GM10248 (cell line): ENCODE results near the gene ITGAE.

Experiments
- CTCF ChIA-PET: fragments of 300-600 bp; sonication (Branson Sonifier 250); formaldehyde crosslinking; extraction: SDS; loops from one replicate; lab custom pipeline; 2021; ENCODE audit warnings: antibody characterized with exemption; lab: Yijun Ruan, JAX
- POLR2A ChIA-PET: fragments of 350-650 bp; sonication (Branson Sonifier 250); formaldehyde crosslinking; extraction: SDS; loops from one replicate; lab custom pipeline; 2020; ENCODE audit warnings: antibody characterized with exemption; lab: Yijun Ruan, JAX
- DNase-seq: peaks from one replicate; pipeline ENCODE4 v3.0.0; 2012; ENCODE audit errors: extremely low spot score
- TF ChIP-seq, protein P1 (sequence below): IDR thresholded peaks from 2 replicates; pipeline ENCODE4 v1.5.1; 2012; ENCODE audit warnings: mild to moderate bottlenecking, low read depth; ENCODE audit errors: extremely low read depth, missing control alignments, control extremely low read depth

Gene ITGAE

DNA sequence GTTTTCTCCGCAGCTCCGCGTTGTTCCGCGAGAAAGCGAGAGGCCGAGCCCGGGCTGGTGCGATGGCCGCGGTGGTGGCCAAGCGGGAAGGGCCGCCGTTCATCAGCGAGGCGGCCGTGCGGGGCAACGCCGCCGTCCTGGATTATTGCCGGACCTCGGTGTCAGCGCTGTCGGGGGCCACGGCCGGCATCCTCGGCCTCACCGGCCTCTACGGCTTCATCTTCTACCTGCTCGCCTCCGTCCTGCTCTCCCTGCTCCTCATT lies 132.0 kb downstream of the ITGAE start:
- POLR2A ChIA-PET = no interaction called here
- CTCF ChIA-PET = interaction anchor here (1.0 to 2.5 kb wide), 3 partner anchors 23 to 177 kb away, joined by 3 to 5 read pairs (median 3); partner anchors contain the start of genes CTNS, NCBP3 and SHPK
- DNase-seq = no peak
- TF ChIP-seq, protein P1, sequence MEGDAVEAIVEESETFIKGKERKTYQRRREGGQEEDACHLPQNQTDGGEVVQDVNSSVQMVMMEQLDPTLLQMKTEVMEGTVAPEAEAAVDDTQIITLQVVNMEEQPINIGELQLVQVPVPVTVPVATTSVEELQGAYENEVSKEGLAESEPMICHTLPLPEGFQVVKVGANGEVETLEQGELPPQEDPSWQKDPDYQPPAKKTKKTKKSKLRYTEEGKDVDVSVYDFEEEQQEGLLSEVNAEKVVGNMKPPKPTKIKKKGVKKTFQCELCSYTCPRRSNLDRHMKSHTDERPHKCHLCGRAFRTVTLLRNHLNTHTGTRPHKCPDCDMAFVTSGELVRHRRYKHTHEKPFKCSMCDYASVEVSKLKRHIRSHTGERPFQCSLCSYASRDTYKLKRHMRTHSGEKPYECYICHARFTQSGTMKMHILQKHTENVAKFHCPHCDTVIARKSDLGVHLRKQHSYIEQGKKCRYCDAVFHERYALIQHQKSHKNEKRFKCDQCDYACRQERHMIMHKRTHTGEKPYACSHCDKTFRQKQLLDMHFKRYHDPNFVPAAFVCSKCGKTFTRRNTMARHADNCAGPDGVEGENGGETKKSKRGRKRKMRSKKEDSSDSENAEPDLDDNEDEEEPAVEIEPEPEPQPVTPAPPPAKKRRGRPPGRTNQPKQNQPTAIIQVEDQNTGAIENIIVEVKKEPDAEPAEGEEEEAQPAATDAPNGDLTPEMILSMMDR = no peak

DNA sequence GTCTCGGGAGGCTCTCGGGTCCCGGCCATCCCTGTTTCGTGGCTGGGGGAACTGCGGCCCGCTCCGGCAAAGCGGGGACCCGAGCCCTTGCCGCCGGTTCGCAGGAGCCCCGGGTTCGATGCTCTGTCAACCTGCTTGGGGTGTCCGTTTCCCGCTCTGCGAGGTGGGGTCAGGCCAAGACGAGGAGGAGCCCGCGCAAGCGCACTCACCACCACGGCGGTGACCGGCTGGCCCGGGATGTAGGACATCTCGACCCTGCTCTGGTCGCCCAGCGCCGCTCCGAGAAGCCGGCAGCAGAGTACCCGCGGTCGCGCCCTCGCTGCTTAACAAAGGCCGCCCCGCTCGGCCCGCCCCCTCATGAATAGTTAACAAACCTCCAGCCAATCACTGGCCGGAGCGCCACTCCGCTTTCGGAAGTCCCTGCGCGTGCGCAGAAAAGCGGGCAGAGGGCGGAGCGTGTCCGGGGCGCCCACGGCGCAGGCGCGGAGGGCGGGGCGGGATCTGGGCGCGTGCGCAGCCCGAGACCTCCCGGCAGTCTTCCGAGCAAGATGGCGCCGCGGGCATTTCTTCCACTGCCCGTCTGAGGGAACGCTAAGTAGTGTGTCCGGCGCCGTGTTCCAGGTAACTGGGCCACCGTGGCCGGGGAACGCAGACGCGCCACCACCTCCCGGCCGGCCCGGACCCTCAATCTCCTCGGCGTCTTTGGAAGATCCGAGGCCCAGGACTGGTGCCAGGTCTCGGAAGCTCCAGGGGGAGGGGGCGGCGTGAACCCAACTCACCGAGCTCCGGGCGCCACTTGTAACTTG lies 132.5 kb downstream of the ITGAE start, which contains the start of the genes EMC6 and TAX1BP3:
EMC6 (plus strand) TSS at position 534 of the 806 bp plus-strand sequence. CDS start 335 bp downstream, outside the sequence.
TAX1BP3 (minus strand) TSS at position 300 of the 806 bp plus-strand sequence; CDS start at position 248, 52 bp downstream.
- TF ChIP-seq, protein P1 = no peak
- CTCF ChIA-PET = interaction anchor here (0.9 to 2.5 kb wide), 4 partner anchors 22 to 178 kb away, joined by 3 to 5 read pairs (median 3); partner anchors contain the start of genes CTNS, NCBP3 and SHPK
- peak; percentile 100 for DNase-seq
- POLR2A ChIA-PET = no interaction called here

DNA sequence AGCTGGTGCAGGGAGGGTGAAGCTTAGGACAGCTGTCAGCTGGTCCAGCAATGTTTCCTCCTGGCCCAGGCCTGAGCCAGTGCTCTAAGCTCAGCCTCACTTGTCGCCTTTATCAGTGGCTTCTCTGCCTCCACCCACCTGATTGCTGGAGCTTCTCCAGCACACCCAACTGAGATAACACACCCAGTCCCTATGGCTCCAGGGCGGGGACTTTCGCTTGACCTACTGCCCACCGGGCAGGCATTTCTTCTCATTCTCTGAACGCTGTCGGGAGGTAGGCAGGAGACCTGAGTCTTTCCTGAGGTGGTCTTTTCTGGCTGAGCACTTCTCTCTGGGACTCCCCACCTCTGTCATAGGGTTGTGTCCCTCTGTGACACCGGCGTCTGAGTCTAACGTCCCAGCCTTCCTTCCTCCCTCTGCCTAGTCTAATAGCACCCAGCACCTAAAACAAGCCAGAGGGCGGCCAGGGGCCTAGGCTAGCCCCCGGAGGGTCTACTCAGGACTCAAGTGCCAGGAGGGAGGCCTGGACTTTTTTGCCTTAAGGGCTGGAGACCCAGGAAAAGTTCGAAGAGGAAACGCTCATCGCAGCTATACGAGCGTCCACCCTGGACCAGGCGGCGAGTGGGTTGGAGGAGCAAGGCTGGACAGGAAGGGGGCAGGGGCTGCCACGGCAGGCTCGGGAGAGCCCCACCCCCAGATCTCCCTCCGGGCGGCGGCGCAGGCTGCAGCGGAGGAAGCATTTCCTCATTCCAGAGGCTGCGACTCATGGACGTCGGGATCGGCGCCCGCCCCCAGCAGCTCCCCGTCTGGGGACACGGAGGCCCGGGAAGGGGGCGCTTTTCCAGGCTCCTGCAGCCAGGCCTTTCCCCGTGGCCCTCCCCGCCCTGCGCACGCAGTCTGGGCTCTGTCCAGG lies 133.4 kb downstream of the ITGAE start:
- TF ChIP-seq, protein P1 = no peak
- DNase-seq = no peak
- ChIA-PET POLR2A (no interaction called here), CTCF (interaction anchor here (0.9 to 2.5 kb wide), 6 partner anchors 15 to 179 kb away, joined by 3 to 5 read pairs (median 3); partner anchors contain the start of genes CTNS, NCBP3 and SHPK)

DNA sequence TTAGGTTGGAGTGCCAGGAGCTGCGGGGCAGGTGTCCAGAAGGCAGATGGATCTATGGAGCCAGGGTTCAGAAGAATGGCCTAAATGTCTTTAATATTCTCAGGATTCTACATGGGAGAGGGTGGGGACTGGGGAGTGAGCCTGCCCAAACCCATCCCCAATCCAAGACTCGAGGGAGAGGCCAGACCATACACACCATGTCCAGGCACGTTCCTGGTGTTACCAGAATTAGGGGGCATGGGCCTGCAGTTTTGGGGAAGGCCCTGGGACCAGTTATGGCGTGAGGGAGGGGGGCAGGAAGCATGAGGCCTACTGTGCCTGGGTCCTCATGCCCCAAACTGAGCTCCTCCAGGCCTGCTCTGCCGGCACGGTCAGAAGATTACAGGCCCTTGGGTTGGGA lies 134.5 kb downstream of the ITGAE start:
- TF ChIP-seq, protein P1 = no peak
- POLR2A ChIA-PET = interaction anchor here (0.6 kb wide), 1 partner anchor 29 kb away, joined by 3 read pairs; no protein-coding TSS in a partner anchor
- no peak for DNase-seq
- CTCF ChIA-PET = interaction anchor here (1.1 kb wide), 2 partner anchors 16 to 28 kb away, joined by 3 to 4 read pairs; no protein-coding TSS in a partner anchor

DNA sequence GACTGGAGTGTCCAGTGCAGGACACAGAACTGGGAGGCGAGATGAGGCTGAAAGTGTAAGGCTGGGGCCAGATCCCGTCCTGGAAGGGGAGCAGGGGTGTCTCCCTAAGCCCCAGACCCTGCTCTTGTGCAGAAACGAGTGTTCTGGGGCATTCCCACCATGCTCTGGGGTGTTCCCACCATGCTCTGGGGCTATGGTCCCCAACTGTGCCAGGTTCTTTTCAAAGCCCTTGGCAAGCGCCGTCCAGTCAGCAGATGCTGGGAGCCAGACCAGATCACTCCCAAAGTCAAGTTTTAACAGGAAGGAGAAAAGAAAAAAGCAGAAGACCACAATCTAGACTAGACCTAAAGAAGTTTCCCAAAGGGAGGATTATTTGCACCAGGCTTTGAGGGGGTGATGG lies 135.2 kb downstream of the ITGAE start:
- TF ChIP-seq, protein P1 = no peak
- POLR2A ChIA-PET = no interaction called here
- DNase-seq = no peak
- CTCF ChIA-PET = no interaction called here
